Activated CD8-positive, alpha-beta memory T cell treated with anti-CD3 and anti-CD28 coated beads, Interleukin-2, amount 50 U/mL, for 24 hours (primary cell): ENCODE data around the gene METTL17.

ENCODE experiments used
- DNase-seq: peaks from one replicate; pipeline ENCODE4 v3.0.0-alpha.2; 2020; ENCODE audit errors: extremely low read depth

The METTL17 gene

DNA sequence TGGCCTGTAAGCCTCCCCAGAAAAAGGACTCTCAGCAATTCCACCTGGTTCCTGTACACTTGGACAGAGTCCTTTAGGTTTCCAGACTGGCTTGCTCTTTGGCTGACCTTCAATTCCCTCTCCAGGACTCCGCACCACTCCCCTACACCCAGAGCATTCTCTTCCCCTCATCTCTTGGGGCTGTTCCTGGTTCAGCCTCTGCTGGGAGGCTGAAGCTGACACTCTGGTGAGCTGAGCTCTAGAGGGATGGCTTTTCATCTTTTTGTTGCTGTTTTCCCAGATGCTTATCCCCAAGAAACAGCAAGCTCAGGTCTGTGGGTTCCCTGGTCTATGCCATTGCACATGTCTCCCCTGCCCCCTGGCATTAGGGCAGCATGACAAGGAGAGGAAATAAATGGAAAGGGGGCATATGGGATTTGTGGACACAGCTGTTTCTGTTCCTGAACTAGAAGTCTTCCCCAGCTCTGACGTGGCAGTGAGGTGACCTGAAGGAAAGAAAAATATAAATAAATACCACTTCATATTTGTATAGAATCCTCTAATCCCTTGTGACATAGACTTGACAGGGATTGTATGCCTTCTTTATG is 53.7 kb downstream of the METTL17 start:
- no peak for DNase-seq

DNA sequence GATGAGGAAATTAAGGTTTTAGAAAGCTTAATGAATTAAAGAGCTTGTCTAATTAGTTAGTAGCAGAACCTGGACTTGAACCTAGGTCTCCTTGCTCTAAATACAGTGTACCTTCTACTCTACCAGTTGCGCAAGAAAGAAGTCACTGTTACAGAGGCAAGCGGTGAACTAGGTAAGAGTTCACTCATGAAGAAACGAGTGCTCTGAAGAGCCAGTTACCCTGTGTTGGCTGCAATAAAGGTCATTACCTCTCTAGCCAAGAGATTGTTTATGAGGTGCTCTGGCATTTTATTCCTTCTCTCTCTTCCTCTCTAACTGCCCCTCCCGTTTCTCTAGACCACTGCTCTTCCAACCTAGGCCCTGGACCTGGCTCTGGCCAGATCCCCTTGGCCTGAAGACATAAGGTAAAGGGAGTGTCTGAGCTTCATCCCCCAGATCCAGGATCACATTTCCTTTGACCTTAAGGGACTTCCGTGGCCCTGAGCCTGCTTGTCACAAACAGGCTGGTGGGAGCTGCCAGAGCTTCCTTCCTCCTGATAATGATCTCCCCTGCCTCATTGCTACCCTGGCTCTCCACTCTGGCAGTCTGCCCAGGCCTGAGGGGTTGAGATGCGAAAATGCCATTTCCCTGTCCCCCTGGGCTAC is 54.3 kb downstream of the METTL17 start:
- DNase-seq, result no peak
